ENCODE measurements around the gene KRT40. TPM values are rescaled to one million over a fixed set of nuclear protein-coding genes. Genes with fewer than 3 reads are reported as not detected.

The KRT40 gene
- total RNA-seq, 1 experiment from 2014 or later = not detected

GRCh38 chr17:41020336-41020735 is 36.2 kb upstream of the KRT40 start:
- ATAC-seq (no peak), DNase-seq (ENCODE audit: low read depth, low spot score) (no peak)
- H3K36me3 ChIP-seq (ENCODE audit: control insufficient read depth, insufficient read depth, low read length) = no peaks in the 10 kb centered on the region
- intact Hi-C loops (cut with micrococcal nuclease; ENCODE audit: unreplicated experiment) = no loop called here
- H3K4me3 ChIP-seq (ENCODE audit: low read depth in 2 of 2, low read length in 2 of 2) = no peak overlapping the region
- CTCF ChIA-PET = no interaction called here
- in situ Hi-C loops (cut with HindIII; ENCODE audit: low pct_unique_long_range_greater_than_20kb, low sequenced_read_pairs) = no loop called here
- H3K9me3 ChIP-seq (ENCODE audit: control insufficient read depth, insufficient read depth, low read depth, low read length) = no peaks in the 10 kb centered on the region
- no peaks in the 10 kb centered on the region for H3K4me1 ChIP-seq (ENCODE audit: control insufficient read depth, insufficient read depth, low read length)
- peaks cover 2% of the 10 kb centered on the region; the same call in 1 of the 2 replicates for H3K27me3 ChIP-seq (ENCODE audit: control insufficient read depth, insufficient read depth, low read length)
- TF ChIP-seq REST (IDR thresholded peaks at IDR 0.05; ENCODE audit: insufficient read depth in 1 of 2, low read depth in 2 of 2, low read length in 1 of 2) = no peak
- TF ChIP-seq SIN3A (IDR thresholded peaks at IDR 0.05; ENCODE audit: borderline replicate concordance, insufficient read depth, low read depth, low read length) = no peak
- no peak for TF ChIP-seq CTCF (IDR thresholded peaks at IDR 0.05)
- no peak for TF ChIP-seq TCF7L2 (IDR thresholded peaks at IDR 0.05; ENCODE audit: low read depth, low read length)
- no peak for TF ChIP-seq POLR2AphosphoS5 (IDR thresholded peaks at IDR 0.05; ENCODE audit: low read depth, low read length)
- POLR2A ChIA-PET = no interaction called here
- no peak overlapping the region for H3K27ac ChIP-seq (ENCODE audit: low read length)
- BruUV-seq (replicated peaks) = no TSS peak

- no peak overlapping the region for H3K27ac ChIP-seq (ENCODE audit: low read length)
- H3K4me1 ChIP-seq (ENCODE audit: control insufficient read depth, insufficient read depth, low read length) = no peaks in the 10 kb centered on the region
- H3K9me3 ChIP-seq (ENCODE audit: control insufficient read depth, insufficient read depth, low read depth, low read length) = no peaks in the 10 kb centered on the region
- CTCF ChIA-PET = no interaction called here
- H3K36me3 ChIP-seq (ENCODE audit: control insufficient read depth, insufficient read depth, low read length) = no peaks in the 10 kb centered on the region
- TF ChIP-seq REST (IDR thresholded peaks at IDR 0.05; ENCODE audit: insufficient read depth in 1 of 2, low read depth in 2 of 2, low read length in 1 of 2) (no peak), POLR2AphosphoS5 (IDR thresholded peaks at IDR 0.05; ENCODE audit: low read depth, low read length) (no peak), CTCF (IDR thresholded peaks at IDR 0.05) (no peak), TCF7L2 (IDR thresholded peaks at IDR 0.05; ENCODE audit: low read depth, low read length) (no peak), SIN3A (IDR thresholded peaks at IDR 0.05; ENCODE audit: borderline replicate concordance, insufficient read depth, low read depth, low read length) (no peak)
- BruUV-seq (replicated peaks) = no TSS peak
- H3K4me3 ChIP-seq (ENCODE audit: low read depth in 2 of 2, low read length in 2 of 2) = no peak overlapping the region
- intact Hi-C loops (cut with micrococcal nuclease; ENCODE audit: unreplicated experiment) (no loop called here), in situ Hi-C loops (cut with HindIII; ENCODE audit: low pct_unique_long_range_greater_than_20kb, low sequenced_read_pairs) (no loop called here)
- H3K27me3 ChIP-seq (ENCODE audit: control insufficient read depth, insufficient read depth, low read length) = peaks cover 2% of the 10 kb centered on the region; the same call in 1 of the 2 replicates
- DNase-seq (ENCODE audit: low read depth, low spot score) (no peak), ATAC-seq (no peak)
- POLR2A ChIA-PET = no interaction called here
Measured at GRCh38 chr17:41019415-41019814, 35.3 kb upstream of the KRT40 start.
